GM18519 (cell line): Measurements from ENCODE around the gene GMPPA.
A peak's percentile ranks its signal among the peaks of the same experiment; 100 is the strongest.

Experiments
- ATAC-seq: cut with Tn5 transposase; IDR thresholded peaks from one replicate; pipeline ENCODE4 v1.9.1; 2021; ENCODE audit warnings: mild to moderate bottlenecking, moderate library complexity; ENCODE audit not compliant: unreplicated experiment, low FRiP score

GMPPA gene

GRCh38 chr2:219537657-219538488 lies 39.2 kb downstream of the GMPPA start:
- no peak for ATAC-seq

- ATAC-seq, result no peak
Observed at GRCh38 chr2:219538504-219538951, 39.8 kb downstream of the GMPPA start.

- no peak for ATAC-seq
Observed at GRCh38 chr2:219538956-219539788, 40.5 kb downstream of the GMPPA start.

GRCh38 chr2:219539926-219540678 lies 41.4 kb downstream of the GMPPA start:
- no peak for ATAC-seq

- ATAC-seq, result no peak
Observed at GRCh38 chr2:219540784-219541504, 42.3 kb downstream of the GMPPA start.

DNA sequence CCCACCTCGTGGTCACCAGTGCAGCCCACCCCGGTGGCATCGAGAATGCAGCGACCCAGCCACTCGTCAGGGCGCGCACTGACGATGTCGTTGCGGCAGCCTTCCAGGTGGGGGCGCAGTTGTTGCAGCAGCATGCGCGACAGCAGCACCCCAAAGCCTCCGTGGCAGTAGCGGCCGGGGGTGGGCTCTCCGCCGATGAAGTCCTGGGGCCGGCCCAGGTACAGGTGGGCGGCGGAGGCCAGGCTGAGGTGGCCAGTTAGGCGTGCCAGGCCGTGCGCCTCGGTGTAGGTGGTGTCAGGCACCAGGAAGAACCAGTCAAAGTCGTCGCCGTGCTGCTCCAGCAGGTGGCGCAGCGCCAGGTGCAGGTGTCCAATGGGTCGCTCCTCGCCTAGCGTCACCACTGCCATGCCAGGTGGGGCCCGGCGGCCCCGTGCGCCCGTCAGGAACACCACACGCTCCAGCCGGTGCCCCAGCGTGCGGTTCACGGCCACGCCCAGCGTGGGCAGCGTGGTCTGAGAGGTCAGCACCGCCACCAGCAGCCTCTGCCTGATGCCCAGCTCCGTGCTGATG lies 43.0 kb downstream of the GMPPA start:
- peak; percentile 37 for ATAC-seq

GRCh38 chr2:219542931-219543595 lies 44.4 kb downstream of the GMPPA start:
- ATAC-seq, result peak; percentile 25

- peak; percentile 69 for ATAC-seq
Observed at GRCh38 chr2:219543596-219544358, 45.1 kb downstream of the GMPPA start, which contains the start of the genes CHPF and TMEM198. TSS of gene CHPF (minus strand) at chr2:219543809. CDS start at chr2:219543538, 271 bp downstream. TSS of gene TMEM198 (plus strand) at chr2:219544028. CDS start at chr2:219544728, 700 bp downstream.

DNA sequence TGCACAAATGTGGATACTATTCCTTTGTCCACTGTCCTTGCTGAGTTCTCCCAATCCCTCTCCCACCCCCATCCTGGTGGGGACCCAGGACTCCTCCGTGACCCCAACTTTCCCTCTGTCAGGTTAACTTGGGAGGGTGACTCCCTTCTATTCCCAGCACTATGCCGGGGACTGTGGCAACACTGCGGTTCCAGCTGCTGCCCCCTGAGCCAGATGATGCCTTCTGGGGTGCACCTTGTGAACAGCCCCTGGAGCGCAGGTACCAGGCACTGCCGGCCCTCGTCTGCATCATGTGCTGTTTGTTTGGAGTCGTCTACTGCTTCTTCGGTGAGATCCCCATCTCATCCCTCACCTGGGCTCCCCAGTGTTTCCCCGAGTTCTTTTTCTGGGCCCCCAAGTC lies 45.9 kb downstream of the GMPPA start:
- no peak for ATAC-seq

- no peak for ATAC-seq
Observed at GRCh38 chr2:219545295-219545942, 46.7 kb downstream of the GMPPA start.

- ATAC-seq, result no peak
Observed at GRCh38 chr2:219545943-219546352, 47.3 kb downstream of the GMPPA start.

- ATAC-seq, result no peak
Observed at GRCh38 chr2:219547621-219548020, 48.9 kb downstream of the GMPPA start.

DNA sequence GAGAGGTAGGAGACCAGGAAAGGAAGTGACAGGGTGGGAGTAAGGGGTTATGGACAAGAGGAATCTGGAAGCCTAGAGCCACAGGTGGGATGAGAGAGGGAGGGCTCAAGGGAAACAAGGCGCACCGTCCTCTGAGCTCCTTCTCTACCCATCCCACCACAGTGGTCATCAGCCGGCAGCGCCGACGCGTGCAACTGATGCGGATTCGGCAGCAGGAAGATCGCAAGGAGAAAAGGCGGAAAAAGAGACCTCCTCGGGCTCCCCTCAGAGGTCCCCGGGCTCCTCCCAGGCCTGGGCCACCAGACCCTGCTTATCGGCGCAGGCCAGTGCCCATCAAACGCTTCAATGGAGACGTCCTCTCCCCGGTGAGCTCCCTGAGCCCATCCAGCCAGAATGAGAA lies 50.3 kb downstream of the GMPPA start:
- no peak for ATAC-seq

DNA sequence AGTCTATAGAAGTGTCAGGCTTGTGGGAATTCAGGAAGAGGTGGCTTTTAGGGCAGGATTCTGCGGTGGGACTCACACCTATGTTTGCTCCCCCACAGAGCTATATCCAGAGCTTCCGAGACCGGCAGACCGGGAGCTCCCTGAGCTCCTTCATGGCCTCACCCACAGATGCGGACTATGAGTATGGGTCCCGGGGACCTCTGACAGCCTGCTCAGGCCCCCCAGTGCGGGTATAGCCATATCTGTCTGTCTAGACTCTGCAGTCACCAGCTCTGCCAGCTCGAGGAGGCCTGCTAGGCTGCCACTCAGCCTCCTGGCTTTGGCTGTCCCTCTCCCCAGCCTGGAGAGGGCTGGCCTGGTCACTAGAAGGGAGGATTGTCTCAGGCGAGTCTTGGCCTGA lies 50.9 kb downstream of the GMPPA start:
- ATAC-seq, result no peak

DNA sequence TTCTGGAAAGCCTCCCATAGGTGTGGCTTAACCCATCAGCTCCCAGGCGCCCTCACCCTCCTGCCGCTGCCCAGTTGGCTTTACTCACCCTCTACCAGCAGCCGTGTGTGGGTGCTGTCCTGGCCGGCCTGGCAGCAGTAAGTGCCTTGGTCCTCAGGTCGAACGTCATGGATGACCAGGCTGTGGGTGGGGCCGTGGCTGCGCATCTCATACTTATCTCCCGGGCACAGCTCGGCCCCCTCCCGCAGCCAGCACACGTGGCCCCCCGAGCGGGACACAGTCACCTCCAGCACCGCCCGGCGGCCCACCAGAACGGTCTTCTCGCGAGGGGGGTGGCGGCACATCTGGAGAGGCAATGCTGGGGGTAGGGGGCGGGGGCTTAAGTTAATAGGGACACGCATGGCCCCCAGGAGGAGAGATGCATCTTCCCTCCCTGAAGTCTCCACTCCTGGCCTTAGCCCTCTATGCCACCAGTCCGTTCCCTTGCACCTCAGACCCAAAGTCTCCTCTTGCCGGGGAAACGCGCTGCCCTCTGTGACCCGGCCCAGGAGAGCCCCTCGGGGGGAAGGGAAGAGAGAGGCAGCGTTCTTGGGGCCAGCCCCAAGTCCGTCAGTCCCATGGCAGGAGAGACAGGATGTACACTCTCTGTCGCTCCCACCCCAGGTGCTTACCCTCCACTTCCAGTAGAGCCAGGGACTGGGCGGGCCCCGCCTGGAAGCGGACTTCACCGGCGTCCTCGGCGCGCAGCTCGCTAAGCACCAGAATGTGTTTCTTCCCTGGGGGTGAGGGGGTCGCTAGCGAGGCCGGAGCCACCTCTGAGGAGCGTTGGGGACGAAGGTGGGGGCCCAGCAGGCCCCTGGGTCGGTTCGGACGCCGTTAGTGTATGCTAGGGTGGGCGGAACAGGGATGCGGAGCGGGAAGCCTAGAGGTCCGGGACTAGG lies 53.0 kb downstream of the GMPPA start:
- no peak for ATAC-seq

GRCh38 chr2:219552382-219553167 lies 53.9 kb downstream of the GMPPA start:
- ATAC-seq, result peak; percentile 83
